GM18526 (cell line): ENCODE results near the gene HMGCLL1.

ENCODE experiments used
- POLR2A ChIP-seq: IDR thresholded peaks from 3 replicates; pipeline ENCODE4 v1.6.1; 2011; ENCODE audit not compliant: insufficient read length; ENCODE audit errors: extremely low read depth

Gene HMGCLL1

GRCh38 chr6:55578537-55579363 lies at the start of gene HMGCLL1:
HMGCLL1 (minus strand) TSS chr6:55579192; CDS start chr6:55579055, 137 bp downstream.
- no peak for TF ChIP-seq POLR2A

DNA sequence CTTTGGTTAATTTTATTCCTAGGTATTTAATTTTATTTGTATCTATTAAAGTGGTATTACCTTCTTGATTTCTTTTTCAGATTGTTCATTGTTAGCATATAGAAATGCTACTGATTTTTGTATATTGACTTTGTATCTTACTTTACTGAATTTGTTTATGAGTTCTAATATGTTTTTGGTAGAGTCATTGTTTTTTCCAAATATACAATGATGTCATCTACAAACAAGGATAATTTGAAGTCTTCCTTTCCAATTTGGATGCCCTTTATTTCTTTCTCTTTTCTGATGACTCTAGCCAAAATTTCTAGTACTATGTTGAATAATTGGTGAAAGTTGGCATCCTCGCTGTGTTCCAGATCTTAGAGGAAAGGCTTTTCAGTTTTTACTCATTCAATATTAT lies 43.0 kb upstream of the HMGCLL1 start:
- TF ChIP-seq POLR2A = no peak

- no peak for TF ChIP-seq POLR2A
Measured at GRCh38 chr6:55621244-55621643, 42.3 kb upstream of the HMGCLL1 start.

DNA sequence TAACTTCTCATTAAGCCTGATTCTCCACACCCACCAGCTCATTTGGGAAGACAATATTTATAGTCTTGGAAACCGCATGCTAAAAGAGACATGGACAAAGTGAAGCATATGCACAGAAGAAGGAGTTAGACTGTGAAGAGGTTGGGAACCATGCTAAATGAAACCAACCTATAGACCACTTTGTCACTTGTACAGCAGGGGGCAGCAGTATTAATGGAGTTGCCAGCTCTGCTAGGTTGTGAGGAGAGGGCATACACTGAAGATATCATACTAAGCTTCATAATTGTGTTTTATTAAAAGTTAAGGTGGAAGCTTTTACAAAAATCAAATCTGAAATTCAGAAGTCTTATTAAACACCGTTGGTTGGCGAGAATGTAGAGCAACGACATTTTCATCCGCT lies 38.3 kb upstream of the HMGCLL1 start:
- TF ChIP-seq POLR2A = no peak

GRCh38 chr6:55604021-55604420 lies 25.0 kb upstream of the HMGCLL1 start:
- TF ChIP-seq POLR2A = no peak

DNA sequence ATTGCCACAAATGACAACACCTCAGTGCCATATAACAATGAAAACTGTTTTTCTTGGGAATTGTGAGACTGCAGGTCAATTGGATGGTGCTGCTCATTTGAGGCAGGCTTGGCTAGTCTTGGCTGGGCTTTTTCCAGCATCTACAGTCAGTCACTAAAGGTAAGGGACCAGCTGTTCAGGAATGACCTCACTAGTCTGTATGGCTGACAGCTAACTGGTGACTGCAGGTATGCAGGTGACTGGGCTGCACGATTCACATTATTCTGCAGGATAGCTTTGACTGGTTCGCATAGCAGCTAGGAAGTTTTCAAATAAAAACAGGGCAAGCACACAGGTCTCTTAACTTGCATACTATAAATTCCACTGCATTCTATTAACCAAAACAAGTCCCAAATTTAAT lies 22.1 kb upstream of the HMGCLL1 start:
- no peak for TF ChIP-seq POLR2A

DNA sequence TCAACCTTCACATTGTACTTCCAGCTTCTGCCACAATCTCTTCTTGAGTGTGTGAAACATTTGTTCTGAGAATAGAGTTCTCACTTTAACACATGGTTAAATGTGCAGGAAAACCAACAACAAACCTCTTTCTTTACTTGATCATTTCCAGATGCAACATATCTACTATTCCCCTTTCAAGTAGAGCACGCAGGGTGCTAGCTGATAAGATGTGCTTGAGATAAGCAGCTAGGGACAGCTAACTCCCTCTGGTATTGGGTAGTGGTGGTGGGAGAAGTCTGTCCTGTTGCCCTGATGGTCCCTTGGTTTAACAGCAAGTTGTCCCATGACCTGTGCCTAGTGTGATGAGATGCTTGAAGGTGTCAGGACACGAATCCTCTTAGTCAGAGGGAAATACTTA lies 15.4 kb upstream of the HMGCLL1 start:
- no peak for TF ChIP-seq POLR2A

- no peak for TF ChIP-seq POLR2A
Measured at GRCh38 chr6:55584654-55585354, 5.8 kb upstream of the HMGCLL1 start.

DNA sequence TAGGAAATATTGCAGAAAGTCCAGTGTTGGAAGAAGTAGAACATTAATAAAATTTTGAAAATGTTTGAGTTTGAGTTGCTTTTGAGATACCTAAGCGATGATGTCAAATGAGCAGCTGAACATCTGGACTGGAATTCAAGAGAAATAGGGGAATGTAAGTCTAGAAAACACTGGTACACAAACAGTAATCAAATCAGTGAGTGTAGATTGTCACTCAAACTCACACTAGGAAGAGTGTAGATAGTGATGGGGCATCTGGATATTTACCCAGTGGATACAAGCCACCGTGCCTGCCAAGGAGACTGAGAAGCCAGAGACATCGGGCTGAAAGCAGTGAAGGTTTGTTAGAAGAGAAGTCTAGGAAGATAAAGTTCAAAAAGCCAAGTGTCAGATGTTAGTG lies 2.2 kb downstream of the HMGCLL1 start:
- no peak for TF ChIP-seq POLR2A

DNA sequence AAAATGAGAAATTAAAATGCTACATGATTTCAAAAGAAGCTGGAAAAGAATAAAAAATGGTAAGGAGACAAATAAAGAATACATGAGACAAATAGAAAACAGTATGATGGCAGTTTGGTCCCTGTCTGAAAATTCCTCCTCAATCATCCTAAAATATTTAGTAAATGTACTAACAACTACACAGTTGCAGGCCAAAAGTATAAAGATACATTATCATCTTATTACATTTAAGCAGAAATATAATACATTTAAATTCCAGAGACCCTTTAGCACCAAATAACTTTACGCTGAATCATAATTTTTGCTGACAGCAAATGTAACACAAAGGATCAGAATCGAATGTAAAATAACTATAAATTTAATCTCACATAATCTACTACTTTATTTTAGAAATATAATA lies 4.4 kb downstream of the HMGCLL1 start:
- no peak for TF ChIP-seq POLR2A

DNA sequence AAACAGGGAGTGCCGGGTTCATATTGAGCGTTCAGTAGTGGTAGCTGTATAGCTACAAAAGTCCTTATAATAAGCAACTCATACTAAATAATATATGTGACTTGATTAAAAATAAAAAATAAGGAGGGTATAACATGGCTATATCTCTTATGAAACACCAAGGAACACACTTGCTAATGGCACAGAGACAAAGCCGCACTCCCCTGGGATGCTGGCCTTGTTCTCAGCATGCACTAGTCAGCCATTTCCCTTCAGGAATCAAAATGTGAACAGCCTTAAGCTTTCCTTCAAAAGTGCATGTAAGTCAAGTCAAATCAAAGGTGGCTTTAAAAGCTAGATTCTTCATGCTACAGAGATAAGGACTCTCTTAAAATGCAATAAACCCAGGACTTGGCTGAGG lies 9.4 kb downstream of the HMGCLL1 start:
- TF ChIP-seq POLR2A = no peak

- TF ChIP-seq POLR2A = no peak
Measured at GRCh38 chr6:55568808-55569439, 10.1 kb downstream of the HMGCLL1 start.

DNA sequence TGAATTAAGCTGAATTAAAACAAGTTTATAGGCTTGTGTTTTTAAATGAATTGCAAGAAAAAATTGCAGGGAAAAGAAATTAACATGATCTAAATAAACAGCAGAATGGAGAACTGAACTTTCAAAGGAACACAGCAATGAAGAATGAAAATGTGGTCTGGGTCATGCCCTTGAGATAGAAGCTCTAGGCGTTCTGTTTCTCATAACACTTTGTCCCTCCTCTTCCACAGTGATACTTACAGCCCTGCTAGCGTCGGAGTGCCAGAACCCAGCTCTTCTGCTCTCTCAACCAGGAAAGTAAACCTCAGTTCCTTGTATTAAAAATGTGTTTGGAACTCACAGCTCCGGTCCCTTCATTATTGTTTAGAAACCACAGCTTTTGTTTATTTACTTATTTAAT lies 11.4 kb downstream of the HMGCLL1 start:
- no peak for TF ChIP-seq POLR2A

- TF ChIP-seq POLR2A = no peak
Measured at GRCh38 chr6:55566036-55566710, 12.8 kb downstream of the HMGCLL1 start.

GRCh38 chr6:55562318-55562717 lies 16.7 kb downstream of the HMGCLL1 start:
- no peak for TF ChIP-seq POLR2A
